Adrenal gland (tissue), 12 donors: ENCODE results near the gene CUL3. TPM values are rescaled to one million over a fixed set of nuclear protein-coding genes. Genes with fewer than 3 reads are reported as not detected.

Source experiments
- DNase-seq, 7 donors: peaks; one replicate each; pipeline ENCODE4 v3.0.0-alpha.2; 2019 to 2020
- H3K27ac ChIP-seq, 5 donors: fragments of 200-600 bp; sonication (generic) in 4 of 5; 1 replicate in 3 of 5; 2 replicates in 2 of 5; pipeline versions ENCODE4 v1.5.1 to v1.8.0; 2016 to 2020; ENCODE audit warnings: mild to moderate bottlenecking in 1 of 5
- H3K27me3 ChIP-seq: fragments of 200-600 bp; 2 replicates; pipeline ENCODE4 v1.8.0; 2021
- H3K36me3 ChIP-seq, 2 donors: fragments of 200-600 bp; replicated peaks in 1 of 2; 1 replicate in 1 of 2; 2 replicates in 1 of 2; pipeline versions ENCODE4 v1.5.1 to v1.8.0; 2018 to 2022
- H3K4me1 ChIP-seq, 2 donors: fragments of 200-600 bp; replicated peaks in 1 of 2; 1 replicate in 1 of 2; 2 replicates in 1 of 2; pipeline versions ENCODE4 v1.5.1 to v1.8.0; 2018 to 2021
- H3K4me3 ChIP-seq, 4 donors: fragments of 200-600 bp; sonication (generic) in 3 of 4; one replicate each; pipeline ENCODE4 v1.5.1; 2016 to 2018
- H3K9me3 ChIP-seq, 3 donors: fragments of 200-600 bp; sonication (generic) in 1 of 3; replicated peaks in 1 of 3; 1 replicate in 2 of 3; 2 replicates in 1 of 3; pipeline versions ENCODE4 v1.5.1 to v1.8.0; 2016 to 2021
- POLR2A ChIP-seq, 2 donors: fragments of 450-650 bp; IDR thresholded peaks; one replicate each; pipeline ENCODE4 v1.6.1; 2017; ENCODE audit warnings: antibody characterized with exemption in 2 of 2, mild to moderate bottlenecking in 2 of 2, moderate library complexity in 1 of 2
- WGBS, 4 donors: extraction: QIAGEN DNeasy Blood & Tissue Kit in 2 of 4; methylation state at CpG; one replicate each; pipeline versions ENCODE4 v1.1.5 to v1.1.7; 2013 to 2017; 5-methylcytosine and 5-hydroxymethylcytosine counted together
- intact Hi-C, 2 donors: fragments of 100-400 bp; cut with DNase I; formaldehyde crosslinking; loops; one replicate each; pipeline versions ENCODE4 v1.14.1 to v1.15.0; 2022 to 2023
- polyA plus RNA-seq, 3 donors: library from polyadenylated mRNA; stranded (reverse); fragments of 200-250 nt in 2 of 3; fragments of 350-450 nt in 1 of 3; fragmentation: Illumina TruSeq in 1 of 3; extraction: RNeasy Lipid Tissue Mini Kit (QIAGEN cat#74804) in 1 of 3; gene quantifications; one replicate each; pipeline ENCODE4 v1.2.3, GENCODE V29; 2013 to 2014
- total RNA-seq, 9 donors: library from RNA; depleted of rRNA in 4 of 9; stranded (reverse); fragments of >200 nt in 4 of 9; fragments of 120-200 nt in 1 of 9; fragmentation: NEBNext Ultra II Directional in 1 of 9; extraction: Animal tissue kit (Norgen Biotek cat#: 25700) in 1 of 9; gene quantifications; one replicate each; pipeline versions ENCODE4 v1.1.0 to v1.2.4, GENCODE V29; 2013 to 2023
- TF ChIP-seq, protein P1 (sequence below), 6 experiments: fragments of 450-650 bp in 4 of 6; fragments of 200-600 bp in 2 of 6; sonication (generic) in 1 of 6; IDR thresholded peaks; 1 replicate in 5 of 6; 2 replicates in 1 of 6; pipeline versions ENCODE4 v1.5.1 to v1.8.0; 2016 to 2021; ENCODE audit warnings: antibody characterized with exemption in 6 of 6, mild to moderate bottlenecking in 2 of 6, moderate library complexity in 1 of 6
- donor health status: healthy with polysubstance abuse.
- donor health status: Bipolar disorder and iron deficiency.
- donor health status: DM: yes; HTN: yes; CAD: no.
- donor health status: DM: no; HTN: no; CAD: no.
- donor health status: DM: no; HTN: no; CAD: no.
- donor health status: DM: yes; HTN: yes; CAD: no.

Gene CUL3
- total and polyA plus RNA-seq, 12 donors, result 40.5 to 122 (median 75.0) TPM

DNA sequence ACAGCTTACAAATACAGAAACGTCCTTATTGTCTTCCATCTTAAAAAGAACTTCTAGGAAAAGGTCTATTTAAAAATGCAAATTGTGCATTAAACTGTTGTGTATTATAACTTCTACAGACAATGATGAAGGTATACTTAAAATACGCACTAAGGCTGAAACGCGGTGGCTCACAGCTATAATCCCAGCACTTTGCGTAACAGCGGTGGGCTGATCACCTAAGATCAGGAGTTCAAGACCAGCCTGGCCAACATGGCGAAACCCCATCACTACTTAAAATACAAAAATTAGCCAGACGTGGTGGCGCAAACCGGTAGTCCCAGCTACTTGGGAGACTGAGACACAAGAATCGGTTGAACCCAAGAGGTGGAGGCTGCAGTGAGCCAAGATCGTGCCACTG, 4.9 kb downstream of the CUL3 start:
- Histone ChIP-seq H3K9me3 (no peaks in the 10 kb centered on the region), H3K27me3 (no peaks in the 10 kb centered on the region), H3K36me3 (no peaks in the 10 kb centered on the region), H3K4me3 (no peak overlapping the region), H3K4me1 (peaks cover 22 to 72% of the 10 kb centered on the region in 2 donors), H3K27ac (no peak overlapping the region)
- 93 to 96% (median 95%) methylated on average over 12 of the region's 12 CpGs for WGBS, 4 donors
- no peak for TF ChIP-seq POLR2A (IDR thresholded peaks at IDR 0.05)
- TF ChIP-seq, protein P1, sequence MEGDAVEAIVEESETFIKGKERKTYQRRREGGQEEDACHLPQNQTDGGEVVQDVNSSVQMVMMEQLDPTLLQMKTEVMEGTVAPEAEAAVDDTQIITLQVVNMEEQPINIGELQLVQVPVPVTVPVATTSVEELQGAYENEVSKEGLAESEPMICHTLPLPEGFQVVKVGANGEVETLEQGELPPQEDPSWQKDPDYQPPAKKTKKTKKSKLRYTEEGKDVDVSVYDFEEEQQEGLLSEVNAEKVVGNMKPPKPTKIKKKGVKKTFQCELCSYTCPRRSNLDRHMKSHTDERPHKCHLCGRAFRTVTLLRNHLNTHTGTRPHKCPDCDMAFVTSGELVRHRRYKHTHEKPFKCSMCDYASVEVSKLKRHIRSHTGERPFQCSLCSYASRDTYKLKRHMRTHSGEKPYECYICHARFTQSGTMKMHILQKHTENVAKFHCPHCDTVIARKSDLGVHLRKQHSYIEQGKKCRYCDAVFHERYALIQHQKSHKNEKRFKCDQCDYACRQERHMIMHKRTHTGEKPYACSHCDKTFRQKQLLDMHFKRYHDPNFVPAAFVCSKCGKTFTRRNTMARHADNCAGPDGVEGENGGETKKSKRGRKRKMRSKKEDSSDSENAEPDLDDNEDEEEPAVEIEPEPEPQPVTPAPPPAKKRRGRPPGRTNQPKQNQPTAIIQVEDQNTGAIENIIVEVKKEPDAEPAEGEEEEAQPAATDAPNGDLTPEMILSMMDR (IDR thresholded peaks at IDR 0.05), result no peak
- no peak for DNase-seq
- intact Hi-C loops, result no loop called here

DNA sequence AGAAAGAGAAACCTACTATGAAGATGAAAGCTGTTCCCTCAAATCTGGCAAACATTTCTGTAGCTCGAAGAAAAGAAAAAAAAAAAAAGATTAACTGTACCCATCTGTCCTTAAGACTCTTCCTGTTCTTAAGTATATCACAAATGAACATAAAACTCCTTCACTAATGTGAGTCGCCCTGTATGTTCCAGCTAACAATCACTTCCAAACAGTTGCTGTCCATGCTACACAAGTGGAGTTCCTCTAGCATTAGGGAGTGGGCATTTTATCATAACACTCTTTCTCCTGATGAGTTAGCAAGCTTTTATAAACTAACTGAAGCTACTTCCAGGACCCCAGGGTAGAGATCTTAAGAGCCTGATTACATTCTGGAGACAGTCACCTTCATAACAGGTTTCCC, 5.8 kb downstream of the CUL3 start:
- no peak for DNase-seq
- Histone ChIP-seq H3K27ac (no peak overlapping the region), H3K4me1 (peaks cover 30 to 80% of the 10 kb centered on the region in 2 donors), H3K36me3 (no peaks in the 10 kb centered on the region), H3K9me3 (no peaks in the 10 kb centered on the region), H3K4me3 (no peak overlapping the region), H3K27me3 (no peaks in the 10 kb centered on the region)
- TF ChIP-seq, protein P1 (IDR thresholded peaks at IDR 0.05), result no peak
- no peak for TF ChIP-seq POLR2A (IDR thresholded peaks at IDR 0.05)
- WGBS, 4 donors, result 29 to 40% (median 38%) methylated on average over 2 of the region's 2 CpGs
- intact Hi-C loops, result no loop called here

DNA sequence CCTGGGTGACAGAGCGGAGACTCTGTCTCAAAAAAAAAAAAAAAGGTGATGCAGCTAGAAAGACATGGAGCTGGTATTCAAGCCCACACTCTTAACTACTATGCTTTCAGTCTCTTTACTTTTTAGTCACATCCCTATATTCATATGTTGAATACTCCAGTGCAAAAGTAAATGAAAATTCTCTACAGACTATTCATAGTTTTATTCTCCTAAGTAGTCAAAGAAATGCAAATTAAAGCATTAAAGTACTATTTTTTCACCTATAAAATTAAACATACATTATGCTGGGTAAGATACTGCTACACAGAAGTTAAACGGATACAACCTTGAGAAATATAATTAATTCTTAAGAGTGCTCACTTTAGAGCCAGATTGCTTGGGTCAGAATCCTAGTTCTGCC, 7.6 kb downstream of the CUL3 start:
- Histone ChIP-seq H3K27ac (no peak overlapping the region), H3K9me3 (no peaks in the 10 kb centered on the region), H3K4me3 (no peak overlapping the region), H3K27me3 (no peaks in the 10 kb centered on the region), H3K36me3 (no peaks in the 10 kb centered on the region), H3K4me1 (peaks cover 16 to 83% of the 10 kb centered on the region in 2 donors)
- TF ChIP-seq, protein P1 (IDR thresholded peaks at IDR 0.05), result no peak
- no peak for TF ChIP-seq POLR2A (IDR thresholded peaks at IDR 0.05)
- intact Hi-C loops, result no loop called here
- 69 to 79% (median 75%) methylated on average over 2 of the region's 2 CpGs for WGBS, 4 donors
- no peak for DNase-seq

DNA sequence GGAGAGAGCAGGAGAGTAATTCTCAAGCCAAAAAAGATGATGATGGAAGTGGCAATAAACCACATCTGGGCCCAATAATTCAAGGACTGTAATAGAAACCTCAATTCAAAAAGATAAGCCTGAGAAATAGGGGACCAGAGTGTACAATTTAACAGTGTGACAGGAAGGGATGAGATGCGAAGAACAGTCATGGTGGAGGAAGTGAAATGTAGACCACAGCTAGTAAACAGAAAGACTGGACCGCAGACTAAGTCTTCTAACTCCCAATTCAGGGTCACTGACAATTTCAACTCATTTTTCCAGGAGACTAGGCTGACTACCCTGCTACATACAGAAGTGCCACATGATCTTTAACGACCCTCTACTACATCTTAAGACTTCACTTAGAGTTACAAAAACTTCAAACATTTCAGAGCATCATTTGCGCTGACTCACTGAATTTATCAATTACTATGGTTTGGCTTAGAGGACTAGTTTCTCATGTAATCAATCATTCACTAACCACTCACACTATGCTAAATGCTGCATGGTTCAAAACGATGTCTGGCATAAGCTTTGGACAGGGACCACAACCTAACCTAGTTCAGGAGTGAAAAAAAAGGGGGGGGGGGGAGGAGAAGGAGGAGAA, 9.0 kb downstream of the CUL3 start:
- 68 to 75% (median 71%) methylated on average over 5 of the region's 5 CpGs for WGBS, 4 donors
- Histone ChIP-seq H3K27ac (no peak overlapping the region), H3K36me3 (no peaks in the 10 kb centered on the region), H3K4me3 (no peak overlapping the region), H3K9me3 (no peaks in the 10 kb centered on the region), H3K27me3 (no peaks in the 10 kb centered on the region), H3K4me1 (peaks cover 15 to 79% of the 10 kb centered on the region in 2 donors)
- DNase-seq, result no peak
- intact Hi-C loops, result no loop called here
- TF ChIP-seq POLR2A (IDR thresholded peaks at IDR 0.05), result no peak
- TF ChIP-seq, protein P1 (IDR thresholded peaks at IDR 0.05), result no peak
